IgD-negative memory B cell (primary cell): ENCODE results near the gene NR1I2. TPM values are rescaled to one million over a fixed set of nuclear protein-coding genes. Genes with fewer than 3 reads are reported as not detected.

Source experiments
- H3K27ac Mint-ChIP-seq, 3 donors: one replicate each; pipeline ENCODE4 v1.8.0; 2020 to 2022; ENCODE audit warnings: mild to moderate bottlenecking in 3 of 3, mixed read lengths in 3 of 3, moderate library complexity in 1 of 3
- H3K27me3 Mint-ChIP-seq: one replicate; pipeline ENCODE4 v1.8.0; 2021; ENCODE audit warnings: mixed read lengths
- H3K36me3 Mint-ChIP-seq: one replicate; pipeline ENCODE4 v1.8.0; 2020; ENCODE audit warnings: mild to moderate bottlenecking, mixed read lengths
- H3K4me1 Mint-ChIP-seq, 3 donors: one replicate each; pipeline ENCODE4 v1.8.0; 2020 to 2022; ENCODE audit warnings: mixed read lengths in 3 of 3, mild to moderate bottlenecking in 1 of 3
- H3K4me3 Mint-ChIP-seq, 4 donors: one replicate each; pipeline ENCODE4 v1.8.0; 2020 to 2022; ENCODE audit warnings: mild to moderate bottlenecking in 4 of 4, mixed read lengths in 4 of 4, moderate library complexity in 3 of 4
- H3K9me3 Mint-ChIP-seq, 3 donors: one replicate each; pipeline ENCODE4 v1.8.0; 2020 to 2021; ENCODE audit warnings: mixed read lengths in 3 of 3, mild to moderate bottlenecking in 1 of 3
- polyA plus RNA-seq: library from polyadenylated mRNA; unstranded; fragments of 300-500 nt; fragmentation: Illumina TruSeq; gene quantifications from one replicate; pipeline ENCODE4 v1.2.3, GENCODE V29; 2021

Gene NR1I2
- polyA plus RNA-seq: 0.58 TPM

DNA sequence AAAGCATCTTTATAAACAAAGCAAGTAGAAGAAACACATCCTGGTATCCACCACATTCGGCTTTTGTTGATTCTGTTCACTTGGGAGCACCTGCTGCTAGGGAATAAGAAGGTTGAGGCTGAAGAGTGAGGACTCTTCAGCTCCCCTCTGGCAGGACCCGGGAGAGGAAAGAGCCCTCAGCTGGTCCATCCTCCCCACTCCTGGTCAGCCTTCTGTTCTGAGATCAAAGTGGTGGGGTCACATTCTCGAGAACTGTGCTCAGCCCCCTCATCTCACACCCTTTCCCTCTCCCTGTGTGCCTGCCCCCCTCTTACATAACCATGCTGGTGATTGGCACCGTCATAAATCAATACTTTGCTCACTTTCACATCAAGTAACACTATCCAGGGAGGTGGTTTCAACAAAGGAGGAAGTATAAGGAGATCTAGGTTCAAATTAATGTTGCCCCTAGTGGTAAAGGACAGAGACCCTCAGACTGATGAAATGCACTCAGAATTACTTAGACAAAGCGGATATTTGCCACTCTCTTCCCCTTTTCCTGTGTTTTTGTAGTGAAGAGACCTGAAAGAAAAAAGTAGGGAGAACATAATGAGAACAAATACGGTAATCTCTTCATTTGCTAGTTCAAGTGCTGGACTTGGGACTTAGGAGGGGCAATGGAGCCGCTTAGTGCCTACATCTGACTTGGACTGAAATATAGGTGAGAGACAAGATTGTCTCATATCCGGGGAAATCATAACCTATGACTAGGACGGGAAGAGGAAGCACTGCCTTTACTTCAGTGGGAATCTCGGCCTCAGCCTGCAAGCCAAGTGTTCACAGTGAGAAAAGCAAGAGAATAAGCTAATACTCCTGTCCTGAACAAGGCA lies at the start of gene NR1I2:
Gene NR1I2 (plus strand): TSS at position 772 of the 869 bp plus-strand sequence.
- Mint-ChIP-seq H3K27ac (no peak within 1 kb of the TSS), H3K27me3 (no peaks in the 10 kb centered on the region), H3K4me3 (no peak within 1 kb of the TSS), H3K9me3 (no peaks in the 10 kb centered on the region), H3K36me3 (no peaks in the 10 kb centered on the region), H3K4me1 (peaks cover 0 to 2% (median 1%) of the 10 kb centered on the region in 3 donors)

DNA sequence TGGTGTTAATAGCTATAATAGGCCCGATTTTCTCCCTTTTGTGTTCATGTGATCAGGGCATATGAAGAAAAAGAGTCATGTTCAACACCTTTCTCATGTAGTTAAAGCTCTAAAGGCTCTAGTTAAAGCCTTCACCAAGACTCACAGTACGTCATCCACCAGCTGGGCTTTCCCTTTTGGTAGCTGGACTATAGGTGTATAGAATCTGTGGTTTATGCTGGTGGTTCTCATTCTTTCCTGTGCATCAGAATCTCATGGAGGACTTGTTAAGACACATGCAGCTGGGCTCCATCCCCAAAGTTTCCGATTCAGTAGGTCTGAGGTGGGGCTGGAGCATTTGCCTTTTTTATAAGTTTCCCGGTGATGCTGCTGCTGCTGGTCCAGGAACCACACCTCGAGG lies 48.1 kb upstream of the NR1I2 start:
- Mint-ChIP-seq H3K27ac (no peak overlapping the region), H3K4me1 (peaks cover 0 to 5% (median 3%) of the 10 kb centered on the region in 3 donors), H3K36me3 (no peaks in the 10 kb centered on the region), H3K27me3 (no peaks in the 10 kb centered on the region), H3K9me3 (no peaks in the 10 kb centered on the region), H3K4me3 (no peak overlapping the region)

DNA sequence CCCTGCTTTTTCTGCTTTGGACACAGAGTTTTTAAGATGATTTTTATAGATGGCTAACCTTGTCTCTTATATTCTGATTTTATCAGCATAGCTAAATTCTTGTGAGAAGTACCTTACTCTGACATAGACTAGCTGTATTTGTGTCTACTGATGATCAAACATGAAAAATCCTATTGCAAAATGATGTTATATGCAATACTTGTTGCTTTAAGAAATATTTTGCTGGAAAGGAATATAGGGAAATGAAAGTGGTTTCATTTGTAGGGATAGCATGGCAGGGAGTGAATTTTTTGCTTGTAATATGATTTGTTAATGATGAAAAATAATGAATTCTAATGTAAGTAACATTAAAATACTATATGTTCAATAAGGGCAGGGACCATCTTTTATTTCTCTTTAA lies 43.2 kb upstream of the NR1I2 start:
- H3K36me3 Mint-ChIP-seq: no peaks in the 10 kb centered on the region
- no peak overlapping the region for H3K27ac Mint-ChIP-seq
- H3K27me3 Mint-ChIP-seq: peaks cover 2% of the 10 kb centered on the region
- H3K9me3 Mint-ChIP-seq: no peaks in the 10 kb centered on the region
- peaks cover 0 to 5% (median 3%) of the 10 kb centered on the region in 3 donors for H3K4me1 Mint-ChIP-seq
- H3K4me3 Mint-ChIP-seq: no peak overlapping the region

DNA sequence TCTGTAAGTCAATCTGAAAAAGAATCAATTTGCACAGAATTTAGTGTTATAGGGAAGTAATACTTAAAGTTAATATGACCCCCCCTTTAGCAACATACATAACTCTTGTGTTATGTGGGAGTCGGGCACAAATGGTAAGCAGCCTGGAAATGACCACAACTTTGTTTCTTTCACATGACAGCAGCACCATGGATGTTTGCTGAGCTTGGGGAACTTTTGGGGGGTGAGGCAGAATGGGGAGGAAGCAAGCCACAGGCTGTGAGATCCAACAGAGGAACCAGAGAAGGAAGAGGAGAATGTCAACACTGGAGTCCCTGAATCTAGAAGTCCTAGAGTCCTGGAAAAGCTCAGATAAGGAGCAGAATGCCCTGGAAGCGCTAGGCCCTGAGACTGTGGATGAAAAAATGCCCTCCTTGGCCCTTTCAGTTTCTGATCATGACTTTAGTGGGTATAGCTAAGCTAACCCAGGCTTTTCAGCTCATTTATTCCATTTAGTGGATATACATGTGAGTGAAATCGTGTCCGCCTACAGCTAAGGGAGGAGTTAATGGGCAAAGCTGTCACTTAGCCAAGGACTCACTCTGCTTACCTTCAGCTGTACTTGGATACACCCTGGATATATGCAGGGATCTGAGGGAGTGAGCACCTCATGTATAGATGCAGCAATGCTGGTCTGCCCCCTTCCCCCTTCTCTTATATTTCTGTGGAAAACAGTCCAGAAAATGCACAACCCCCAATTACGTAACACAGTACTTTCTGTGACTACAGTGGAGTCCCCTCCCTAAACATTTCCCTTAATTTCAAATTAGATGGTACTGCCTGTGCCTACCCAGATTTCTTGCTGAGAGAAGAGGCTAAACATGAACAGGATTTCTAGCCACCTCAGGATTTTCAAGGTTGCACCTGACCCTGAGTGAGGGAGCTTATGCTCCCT lies 40.0 kb upstream of the NR1I2 start:
- Mint-ChIP-seq H3K4me1 (peaks cover 0 to 5% (median 3%) of the 10 kb centered on the region in 3 donors), H3K36me3 (peaks cover under 1% of the 10 kb centered on the region), H3K9me3 (no peaks in the 10 kb centered on the region), H3K27me3 (peaks cover 2% of the 10 kb centered on the region), H3K4me3 (no peak overlapping the region), H3K27ac (no peak overlapping the region)

DNA sequence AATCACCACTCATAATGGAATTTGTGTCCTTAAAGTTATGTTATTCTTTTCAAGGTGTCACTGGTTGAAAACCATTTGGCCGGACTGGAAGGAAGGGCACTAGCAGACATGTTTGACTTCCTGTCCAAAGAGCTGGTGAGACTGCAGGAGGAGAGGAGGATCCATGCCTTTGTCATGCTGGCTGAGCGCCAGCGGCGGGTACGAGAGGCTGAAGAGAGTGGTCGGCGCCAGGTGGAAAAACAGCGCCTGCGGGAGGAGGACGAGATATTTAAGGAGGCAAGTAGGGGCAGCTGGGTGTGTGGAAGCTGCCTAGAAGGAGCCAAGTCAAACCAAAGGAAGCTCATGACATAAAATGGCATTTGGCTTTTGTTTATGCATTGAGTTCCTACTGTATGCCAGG lies 38.0 kb upstream of the NR1I2 start:
- Mint-ChIP-seq H3K27me3 (peaks cover 2% of the 10 kb centered on the region), H3K4me1 (no peaks in the 10 kb centered on the region), H3K27ac (peak overlapping the region in 1 of 3 donors; percentile 27), H3K4me3 (no peak overlapping the region), H3K36me3 (peaks cover 2% of the 10 kb centered on the region), H3K9me3 (no peaks in the 10 kb centered on the region)

DNA sequence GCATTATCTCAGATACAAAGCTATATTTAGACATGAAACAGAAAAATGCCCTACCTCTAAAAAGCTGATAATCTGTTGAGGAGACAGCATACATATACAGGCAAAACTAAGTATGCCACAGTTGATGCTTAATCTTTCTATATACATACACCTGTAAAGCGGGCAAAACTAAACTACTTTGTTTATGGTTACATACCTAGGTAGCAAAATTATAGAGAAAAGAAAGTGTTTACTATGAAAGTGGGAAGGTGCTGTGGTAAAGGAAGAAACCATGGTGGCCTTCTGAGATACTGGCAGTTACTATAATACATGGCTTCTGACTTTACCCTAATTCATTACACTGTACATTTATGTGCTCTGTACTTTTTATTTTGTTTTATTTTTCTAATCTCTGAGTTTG lies 36.0 kb upstream of the NR1I2 start:
- Mint-ChIP-seq H3K9me3 (peaks cover 0 to 2% (median 0%) of the 10 kb centered on the region in 3 donors), H3K27ac (no peak overlapping the region), H3K4me1 (no peaks in the 10 kb centered on the region), H3K36me3 (peaks cover 2% of the 10 kb centered on the region), H3K27me3 (peaks cover 2% of the 10 kb centered on the region), H3K4me3 (no peak overlapping the region)

DNA sequence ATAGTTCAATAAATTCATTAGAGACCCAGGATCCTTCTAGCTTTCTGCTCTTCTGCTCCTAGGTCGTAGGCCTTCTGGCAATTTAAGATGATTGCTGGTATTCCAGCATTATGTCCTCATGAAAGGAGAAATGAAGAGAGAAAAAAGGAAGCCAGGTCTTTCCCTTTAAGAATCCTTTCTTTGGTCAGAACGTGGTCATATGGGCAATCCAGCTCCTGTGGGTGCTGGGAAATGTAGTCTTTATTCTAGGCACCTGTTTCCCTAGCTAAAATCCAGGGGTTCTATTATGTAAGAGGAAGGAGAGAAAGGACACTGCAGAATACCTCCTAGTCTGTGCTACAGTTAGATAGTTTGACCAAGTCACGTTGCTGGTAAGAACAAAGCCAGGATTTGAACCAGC lies 35.5 kb upstream of the NR1I2 start:
- Mint-ChIP-seq H3K4me1 (no peaks in the 10 kb centered on the region), H3K9me3 (peaks cover 0 to 2% (median 0%) of the 10 kb centered on the region in 3 donors), H3K27me3 (peaks cover 2% of the 10 kb centered on the region)

DNA sequence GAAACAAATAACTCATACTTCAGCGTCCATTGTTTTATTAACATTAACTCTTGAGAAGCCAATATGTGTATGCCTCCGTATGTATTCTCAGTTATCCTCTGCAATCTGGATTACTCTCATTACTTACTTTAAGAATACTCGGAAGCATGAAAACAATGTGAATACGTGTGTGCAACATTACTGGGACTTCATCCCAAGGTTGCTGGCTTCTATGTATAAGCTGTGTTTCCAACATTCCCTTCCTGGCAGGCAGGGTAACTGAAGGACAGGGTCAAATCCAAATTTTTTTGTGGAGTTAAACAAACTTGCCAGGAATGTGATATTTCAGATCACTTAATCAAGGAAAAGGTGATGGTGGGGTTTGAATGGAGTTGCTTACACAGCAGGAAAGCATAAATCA lies 34.5 kb upstream of the NR1I2 start:
- no peak overlapping the region for H3K27ac Mint-ChIP-seq
- H3K4me1 Mint-ChIP-seq: no peaks in the 10 kb centered on the region
- peaks cover 2% of the 10 kb centered on the region for H3K36me3 Mint-ChIP-seq
- no peak overlapping the region for H3K4me3 Mint-ChIP-seq
- peaks cover 0 to 2% (median 0%) of the 10 kb centered on the region in 3 donors for H3K9me3 Mint-ChIP-seq
- H3K27me3 Mint-ChIP-seq: peaks cover 2% of the 10 kb centered on the region

More for the DNA sequence above, 35.5 kb upstream of the NR1I2 start:
- Mint-ChIP-seq H3K27ac (no peak overlapping the region), H3K36me3 (peaks cover 2% of the 10 kb centered on the region), H3K4me3 (no peak overlapping the region)

DNA sequence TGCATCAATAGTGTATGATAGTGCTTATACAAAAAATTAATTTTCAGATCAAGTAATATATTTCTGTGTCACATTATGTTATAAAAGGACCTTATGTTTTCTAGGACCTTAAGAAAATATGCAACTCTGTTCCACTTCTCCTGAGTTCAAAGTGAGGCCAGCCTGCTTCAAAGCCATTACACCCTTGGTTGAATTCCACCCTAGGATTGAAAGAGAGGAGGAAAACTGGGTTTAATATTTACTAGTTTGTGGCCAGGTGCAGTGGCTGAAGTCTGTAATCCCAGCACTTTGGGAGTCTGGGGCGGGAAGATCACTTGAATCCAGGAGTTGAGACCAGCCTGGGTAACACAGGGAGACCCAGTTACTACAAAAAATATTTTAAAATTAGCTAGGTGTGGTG lies 32.9 kb upstream of the NR1I2 start:
- Mint-ChIP-seq H3K9me3 (peaks cover under 1 to 4% (median 4%) of the 10 kb centered on the region in 3 donors), H3K4me3 (no peak overlapping the region), H3K4me1 (no peaks in the 10 kb centered on the region), H3K27me3 (no peaks in the 10 kb centered on the region), H3K27ac (no peak overlapping the region), H3K36me3 (peaks cover 2% of the 10 kb centered on the region)

DNA sequence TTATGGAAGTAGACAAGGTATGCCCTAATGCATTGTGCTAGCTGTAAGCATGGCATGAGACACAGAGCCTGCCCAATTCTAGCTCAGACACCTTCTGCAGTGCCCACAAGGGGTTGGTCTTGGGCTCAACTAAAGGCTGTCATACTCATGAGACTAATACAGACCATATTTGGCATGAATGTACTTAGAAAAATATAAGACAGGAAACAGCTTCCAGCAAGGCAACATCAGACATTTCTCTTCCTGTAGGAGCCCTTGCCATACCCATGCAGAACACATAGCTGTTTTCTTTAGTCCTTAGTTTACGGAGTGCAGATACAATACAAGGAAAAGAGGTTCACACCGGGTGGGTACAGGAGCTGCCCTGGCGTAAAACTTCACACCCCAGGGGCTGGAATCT lies 30.5 kb upstream of the NR1I2 start:
- peaks cover 4% of the 10 kb centered on the region for H3K36me3 Mint-ChIP-seq
- H3K4me1 Mint-ChIP-seq: no peaks in the 10 kb centered on the region
- no peak overlapping the region for H3K4me3 Mint-ChIP-seq
- H3K27me3 Mint-ChIP-seq: no peaks in the 10 kb centered on the region
- peaks cover 3 to 6% (median 6%) of the 10 kb centered on the region in 3 donors for H3K9me3 Mint-ChIP-seq
- no peak overlapping the region for H3K27ac Mint-ChIP-seq

DNA sequence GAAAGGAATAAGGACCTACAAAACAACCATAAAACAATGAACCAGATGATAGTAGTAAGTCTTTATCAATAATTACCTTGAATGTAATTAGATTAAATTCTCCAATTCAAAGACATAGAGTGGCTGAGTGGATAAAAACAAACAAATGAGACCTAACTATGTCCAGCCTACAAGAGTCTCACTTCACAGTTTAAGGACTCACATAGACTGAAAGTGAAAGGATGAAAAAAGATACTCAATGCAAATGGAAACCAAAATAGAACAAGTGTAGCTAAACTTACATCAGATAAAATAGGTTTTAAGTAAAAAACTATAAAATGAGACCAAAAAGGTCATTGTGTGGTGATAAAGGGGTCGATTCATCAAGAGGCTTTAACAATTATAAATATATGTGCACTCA lies 21.9 kb upstream of the NR1I2 start:
- no peaks in the 10 kb centered on the region for H3K27me3 Mint-ChIP-seq
- H3K27ac Mint-ChIP-seq: no peak overlapping the region

DNA sequence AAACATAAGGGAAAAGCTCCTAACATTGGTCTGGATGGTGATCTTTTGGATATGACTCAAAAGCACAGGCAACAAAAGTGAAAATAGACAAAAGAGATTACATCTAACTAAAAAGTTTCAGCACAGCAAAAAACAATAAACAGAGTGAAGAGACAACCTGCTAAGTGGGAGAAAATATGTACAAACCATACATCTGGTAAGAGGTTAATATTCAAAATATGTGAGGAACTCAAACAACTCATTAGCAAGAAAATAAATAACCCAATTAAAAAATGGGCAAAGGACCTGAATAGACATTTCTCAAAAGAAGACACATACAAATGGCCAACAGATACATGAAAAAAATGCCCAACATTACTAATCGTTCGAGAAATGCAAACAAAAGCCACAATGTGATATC lies 19.0 kb upstream of the NR1I2 start:
- no peak overlapping the region for H3K4me3 Mint-ChIP-seq
- H3K36me3 Mint-ChIP-seq: peaks cover 9% of the 10 kb centered on the region
- H3K27me3 Mint-ChIP-seq: peaks cover 3% of the 10 kb centered on the region
- H3K9me3 Mint-ChIP-seq: peaks cover 0 to 12% (median 10%) of the 10 kb centered on the region in 3 donors
- peaks cover 0 to 4% (median 3%) of the 10 kb centered on the region in 3 donors for H3K4me1 Mint-ChIP-seq
- no peak overlapping the region for H3K27ac Mint-ChIP-seq

More for the DNA sequence above, 21.9 kb upstream of the NR1I2 start:
- peaks cover 12% of the 10 kb centered on the region for H3K36me3 Mint-ChIP-seq
- H3K4me1 Mint-ChIP-seq: peaks cover 0 to 4% (median 3%) of the 10 kb centered on the region in 3 donors
- peaks cover 0 to 12% (median 10%) of the 10 kb centered on the region in 3 donors for H3K9me3 Mint-ChIP-seq
- peak overlapping the region in 1 of 4 donors; percentile 39 for H3K4me3 Mint-ChIP-seq

DNA sequence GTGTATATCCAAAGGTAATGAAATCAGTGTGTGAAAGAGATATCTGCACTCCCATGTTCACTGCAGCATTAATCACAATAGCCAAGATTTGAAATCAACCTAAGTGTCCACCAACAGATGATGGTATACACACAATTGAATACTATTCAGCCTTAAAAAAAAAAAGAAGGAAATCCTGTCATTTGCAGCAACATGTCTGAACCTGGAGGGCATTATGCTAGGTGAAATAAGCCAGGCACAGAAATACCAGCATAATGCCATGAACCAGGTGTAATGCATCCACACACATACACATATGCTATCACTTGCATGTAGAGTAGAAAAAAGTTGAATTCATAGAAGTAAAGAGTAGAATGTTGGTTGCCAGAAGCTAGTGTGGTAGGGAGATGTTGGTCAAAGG lies 18.4 kb upstream of the NR1I2 start:
- Mint-ChIP-seq H3K36me3 (peaks cover 9% of the 10 kb centered on the region), H3K4me3 (no peak overlapping the region)

DNA sequence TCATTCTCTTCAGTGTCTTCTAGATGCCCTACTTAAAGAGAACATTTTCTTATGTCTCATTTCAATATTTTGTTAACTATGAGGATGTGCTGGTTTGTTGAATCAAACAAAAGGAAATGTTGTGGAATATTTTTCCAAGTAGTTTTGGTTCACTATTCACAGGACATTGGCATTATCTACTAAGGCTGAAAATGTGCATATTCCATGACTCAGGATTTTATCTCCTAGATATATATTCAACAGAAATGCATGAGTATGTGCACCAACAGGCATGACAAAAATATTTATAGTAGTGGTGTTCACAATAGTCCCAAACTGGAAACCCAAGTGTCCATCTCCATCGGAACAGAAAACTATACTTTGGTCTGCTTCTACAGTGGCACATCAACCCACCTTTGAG lies 16.7 kb upstream of the NR1I2 start:
- peaks cover 0 to 12% (median 10%) of the 10 kb centered on the region in 3 donors for H3K9me3 Mint-ChIP-seq
- H3K27ac Mint-ChIP-seq: no peak overlapping the region
- no peaks in the 10 kb centered on the region for H3K4me1 Mint-ChIP-seq
- H3K4me3 Mint-ChIP-seq: no peak overlapping the region
- peaks cover 3% of the 10 kb centered on the region for H3K27me3 Mint-ChIP-seq
- H3K36me3 Mint-ChIP-seq: peaks cover 9% of the 10 kb centered on the region

More for the DNA sequence above, 18.4 kb upstream of the NR1I2 start:
- Mint-ChIP-seq H3K4me1 (peaks cover 0 to 4% (median 3%) of the 10 kb centered on the region in 3 donors), H3K27ac (peak overlapping the region in 1 of 3 donors; percentile 51), H3K9me3 (peaks cover 0 to 12% (median 10%) of the 10 kb centered on the region in 3 donors), H3K27me3 (peaks cover 3% of the 10 kb centered on the region)
